Naive thymus-derived CD4-positive, alpha-beta T cell (primary cell): ENCODE data around the gene STK25. TPM values are rescaled to one million over a fixed set of nuclear protein-coding genes. Genes with fewer than 3 reads are reported as not detected.
"Not testable (repeated sequence)": the region's sequence is repeated elsewhere in the genome, so short reads cannot be mapped to it uniquely, and the experiment has no call there.

Experiments
- ATAC-seq: fragments of 150-1000 bp; cut with Tn5 transposase; 2 replicates; pipeline ENCODE4 v1.10.0; 2021; ENCODE audit warnings: mild to moderate bottlenecking, moderate library complexity
- CTCF ChIA-PET: fragments of 350-600 bp; sonication (Branson Sonifier 250); formaldehyde crosslinking; loops from one replicate; lab custom pipeline; 2021; ENCODE audit warnings: antibody characterized with exemption; lab: Charles Lee
- POLR2A ChIA-PET: fragments of 350-600 bp; sonication (Branson Sonifier 250); formaldehyde crosslinking; loops from one replicate; lab custom pipeline; 2021; ENCODE audit warnings: antibody characterized with exemption, inconsistent platforms; lab: Charles Lee
- DNase-seq, 9 donors: peaks; one replicate each; pipeline versions ENCODE4 v3.0.0 to v3.0.0-alpha.2; 2020 to 2022; ENCODE audit warnings: mixed read lengths in 1 of 9
- H3K27ac ChIP-seq: one replicate; pipeline ENCODE4 v1.7.0; 2013; ENCODE audit warnings: mild to moderate bottlenecking, low read depth, low read length, moderate library complexity
- H3K27me3 ChIP-seq, 2 donors: one replicate each; pipeline ENCODE4 v1.7.0; 2013; ENCODE audit warnings: low read length in 2 of 2, mild to moderate bottlenecking in 2 of 2, moderate library complexity in 2 of 2; ENCODE audit not compliant: control insufficient read depth in 2 of 2, insufficient read depth in 2 of 2
- H3K36me3 ChIP-seq, 3 experiments: 1 replicate in 2 of 3; 2 replicates in 1 of 3; pipeline ENCODE4 v1.7.0; 2013; ENCODE audit warnings: low read length in 3 of 3, mild to moderate bottlenecking in 3 of 3, moderate library complexity in 1 of 3; ENCODE audit not compliant: insufficient read depth in 3 of 3, control insufficient read depth in 2 of 3
- H3K4me1 ChIP-seq, 2 donors: one replicate each; pipeline ENCODE4 v1.7.0; 2013; ENCODE audit warnings: low read length in 2 of 2, mild to moderate bottlenecking in 2 of 2, moderate library complexity in 1 of 2; ENCODE audit not compliant: control insufficient read depth in 2 of 2, insufficient read depth in 2 of 2
- H3K4me3 ChIP-seq: 2 replicates; pipeline ENCODE4 v1.7.0; 2013; ENCODE audit warnings: mild to moderate bottlenecking, low read length
- H3K9me3 ChIP-seq, 3 experiments: 1 replicate in 2 of 3; 2 replicates in 1 of 3; pipeline ENCODE4 v1.7.0; 2013; ENCODE audit warnings: low read length in 3 of 3; ENCODE audit not compliant: control insufficient read depth in 2 of 3
- H3K27ac Mint-ChIP-seq, 9 donors: one replicate each; pipeline ENCODE4 v1.8.0; 2020 to 2022; ENCODE audit warnings: mixed read lengths in 9 of 9, mild to moderate bottlenecking in 8 of 9, moderate library complexity in 5 of 9, inconsistent platforms in 2 of 9
- H3K27me3 Mint-ChIP-seq, 5 donors: one replicate each; pipeline ENCODE4 v1.8.0; 2021 to 2022; ENCODE audit warnings: mixed read lengths in 5 of 5, mild to moderate bottlenecking in 1 of 5
- H3K36me3 Mint-ChIP-seq, 5 donors: one replicate each; pipeline ENCODE4 v1.8.0; 2020 to 2022; ENCODE audit warnings: mixed read lengths in 5 of 5, mild to moderate bottlenecking in 3 of 5, inconsistent platforms in 1 of 5
- H3K4me1 Mint-ChIP-seq, 7 donors: one replicate each; pipeline ENCODE4 v1.8.0; 2020 to 2022; ENCODE audit warnings: mixed read lengths in 7 of 7, mild to moderate bottlenecking in 3 of 7, inconsistent platforms in 1 of 7
- H3K4me3 Mint-ChIP-seq, 10 donors: one replicate each; pipeline ENCODE4 v1.8.0; 2020 to 2022; ENCODE audit warnings: mild to moderate bottlenecking in 10 of 10, mixed read lengths in 10 of 10, moderate library complexity in 6 of 10, inconsistent platforms in 2 of 10
- H3K9me3 Mint-ChIP-seq, 11 donors: one replicate each; pipeline ENCODE4 v1.8.0; 2020 to 2022; ENCODE audit warnings: mixed read lengths in 11 of 11, mild to moderate bottlenecking in 4 of 11, inconsistent platforms in 1 of 11, moderate library complexity in 1 of 11
- intact Hi-C, 2 donors: fragments of 100-400 bp; cut with micrococcal nuclease; formaldehyde crosslinking; loops; one replicate each; pipeline ENCODE4 v1.15.1; 2023
- polyA plus RNA-seq, 2 donors: library from polyadenylated mRNA; unstranded; fragments of 300-500 nt; fragmentation: Illumina TruSeq; gene quantifications; one replicate each; pipeline ENCODE4 v1.2.3, GENCODE V29; 2021
- total RNA-seq, 6 experiments: library from RNA in 5 of 6; stranded (reverse) in 5 of 6; gene quantifications; 1 replicate in 5 of 6; 2 replicates in 1 of 6; pipeline ENCODE4 v1.2.3 and lab custom pipeline; 2021 to 2026

Gene STK25
- total and polyA plus RNA-seq, 7 experiments from 2014 or later: 74.0 to 170 (median 109) TPM

GRCh38 chr2:241459520-241459919 lies 48.9 kb downstream of the STK25 start:
- ATAC-seq (no peak), DNase-seq (no peak)
- Histone ChIP-seq H3K27me3 (no peaks in the 10 kb centered on the region), H3K27ac (no peak overlapping the region), H3K4me3 (no peak overlapping the region), H3K4me1 (no peaks in the 10 kb centered on the region), H3K36me3 (no peaks in the 10 kb centered on the region), H3K9me3 (no peaks in the 10 kb centered on the region)
- peaks cover 0 to 6% (median 0%) of the 10 kb centered on the region in 5 donors for H3K36me3 Mint-ChIP-seq
- ChIA-PET POLR2A (no interaction called here), CTCF (no interaction called here)
- intact Hi-C loops: no loop called here
- no peak overlapping the region for H3K4me3 Mint-ChIP-seq
- H3K27me3 Mint-ChIP-seq: peaks cover 6 to 13% (median 7%) of the 10 kb centered on the region in 5 donors
- H3K27ac Mint-ChIP-seq: no peak overlapping the region
- no peaks in the 10 kb centered on the region for H3K4me1 Mint-ChIP-seq
- H3K9me3 Mint-ChIP-seq: no peaks in the 10 kb centered on the region

- Mint-ChIP-seq H3K27ac (no peak overlapping the region), H3K36me3 (peaks cover 0 to 6% (median 0%) of the 10 kb centered on the region in 5 donors), H3K4me1 (no peaks in the 10 kb centered on the region), H3K4me3 (no peak overlapping the region), H3K9me3 (no peaks in the 10 kb centered on the region), H3K27me3 (peaks cover 12 to 19% (median 14%) of the 10 kb centered on the region in 5 donors)
- DNase-seq (no peak), ATAC-seq (peak; percentile 10)
- intact Hi-C loops: no loop called here
- H3K4me3 ChIP-seq: no peak overlapping the region
- H3K9me3 ChIP-seq: no peaks in the 10 kb centered on the region
- ChIA-PET CTCF (no interaction called here), POLR2A (interaction anchor here (0.6 kb wide), 1 partner anchor 70 kb away, joined by 7 read pairs; no protein-coding TSS in a partner anchor)
- H3K36me3 ChIP-seq: no peaks in the 10 kb centered on the region
- H3K27me3 ChIP-seq: no peaks in the 10 kb centered on the region
- H3K27ac ChIP-seq: no peak overlapping the region
- no peaks in the 10 kb centered on the region for H3K4me1 ChIP-seq
These were observed 49.7 kb downstream of the STK25 start for GRCh38 chr2:241458687-241459086.

GRCh38 chr2:241456546-241456945 lies 51.8 kb downstream of the STK25 start:
- CTCF ChIA-PET: no interaction called here
- no peak overlapping the region for H3K27ac ChIP-seq
- no peaks in the 10 kb centered on the region for H3K36me3 ChIP-seq
- H3K27ac Mint-ChIP-seq: peak overlapping the region in 1 of 9 donors; percentile 30
- H3K27me3 Mint-ChIP-seq: peaks cover 12 to 24% (median 22%) of the 10 kb centered on the region in 5 donors
- no peak for DNase-seq
- intact Hi-C loops: no loop called here
- H3K4me1 Mint-ChIP-seq: no peaks in the 10 kb centered on the region
- no peaks in the 10 kb centered on the region for H3K4me1 ChIP-seq
- no peak overlapping the region for H3K4me3 Mint-ChIP-seq
- peaks cover 0 to 3% (median 0%) of the 10 kb centered on the region in 5 donors for H3K36me3 Mint-ChIP-seq
- no peaks in the 10 kb centered on the region for H3K27me3 ChIP-seq
- no peak overlapping the region for H3K4me3 ChIP-seq
- H3K9me3 ChIP-seq: no peaks in the 10 kb centered on the region
- POLR2A ChIA-PET: no interaction called here
- ATAC-seq: no peak
- H3K9me3 Mint-ChIP-seq: no peaks in the 10 kb centered on the region

- no peak for DNase-seq
These were observed 53.4 kb downstream of the STK25 start for GRCh38 chr2:241454837-241455485.

GRCh38 chr2:241453919-241454318 lies 54.5 kb downstream of the STK25 start:
- H3K36me3 ChIP-seq, ATAC-seq, H3K27me3 ChIP-seq, H3K4me1 ChIP-seq, intact Hi-C loops, H3K9me3 ChIP-seq, H3K4me3 Mint-ChIP-seq, H3K36me3 Mint-ChIP-seq, H3K27ac Mint-ChIP-seq, POLR2A ChIA-PET, H3K4me1 Mint-ChIP-seq, DNase-seq, H3K9me3 Mint-ChIP-seq, CTCF ChIA-PET, H3K4me3 ChIP-seq, H3K27ac ChIP-seq: not testable (repeated sequence)
- peaks cover 20 to 34% (median 30%) of the 10 kb centered on the region in 5 donors for H3K27me3 Mint-ChIP-seq

More at GRCh38 chr2:241454837-241455485, 53.4 kb downstream of the STK25 start:
- no peaks in the 10 kb centered on the region for H3K9me3 ChIP-seq
- no peak overlapping the region for H3K4me3 Mint-ChIP-seq
- no peaks in the 10 kb centered on the region for H3K4me1 Mint-ChIP-seq
- peaks cover 12 to 27% (median 25%) of the 10 kb centered on the region in 5 donors for H3K27me3 Mint-ChIP-seq
- peaks cover 0 to 3% (median 0%) of the 10 kb centered on the region in 5 donors for H3K36me3 Mint-ChIP-seq
- no peak overlapping the region for H3K4me3 ChIP-seq
- H3K27ac ChIP-seq: no peak overlapping the region
- no peaks in the 10 kb centered on the region for H3K27me3 ChIP-seq
- no peaks in the 10 kb centered on the region for H3K36me3 ChIP-seq
- CTCF ChIA-PET: no interaction called here
- ATAC-seq: no peak
- H3K9me3 Mint-ChIP-seq: no peaks in the 10 kb centered on the region
- intact Hi-C loops: no loop called here
- no peaks in the 10 kb centered on the region for H3K4me1 ChIP-seq
- H3K27ac Mint-ChIP-seq: no peak overlapping the region
- POLR2A ChIA-PET: no interaction called here

GRCh38 chr2:241451840-241452506 lies 56.4 kb downstream of the STK25 start:
- intact Hi-C loops: no loop called here
- Histone ChIP-seq H3K36me3 (no peaks in the 10 kb centered on the region), H3K27ac (no peak overlapping the region), H3K4me3 (no peak overlapping the region), H3K27me3 (peaks cover 0 to 12% of the 10 kb centered on the region in 2 donors), H3K4me1 (no peaks in the 10 kb centered on the region), H3K9me3 (no peaks in the 10 kb centered on the region)
- no peak overlapping the region for H3K27ac Mint-ChIP-seq
- DNase-seq (no peak), ATAC-seq (no peak)
- peaks cover 38 to 48% (median 43%) of the 10 kb centered on the region in 5 donors for H3K27me3 Mint-ChIP-seq
- CTCF ChIA-PET: no interaction called here
- H3K9me3 Mint-ChIP-seq: no peaks in the 10 kb centered on the region
- H3K4me1 Mint-ChIP-seq: no peaks in the 10 kb centered on the region
- POLR2A ChIA-PET: interaction anchor here (0.7 kb wide), 1 partner anchor 264 kb away, joined by 3 read pairs; no protein-coding TSS in a partner anchor
- peaks cover 2 to 11% (median 7%) of the 10 kb centered on the region in 5 donors for H3K36me3 Mint-ChIP-seq
- H3K4me3 Mint-ChIP-seq: no peak overlapping the region
